Skeletal muscle tissue (tissue), 4 donors: ENCODE measurements around the gene HSPBAP1. TPM values are rescaled to one million over a fixed set of nuclear protein-coding genes. Genes with fewer than 3 reads are reported as not detected.

ENCODE experiments used
- H3K27ac ChIP-seq: one replicate; pipeline ENCODE4 v1.7.0; 2013; ENCODE audit warnings: mild to moderate bottlenecking, low read depth, low read length, inconsistent platforms
- H3K27me3 ChIP-seq, 3 donors: one replicate each; pipeline ENCODE4 v1.7.0; 2013; ENCODE audit warnings: low read length in 3 of 3; ENCODE audit not compliant: control insufficient read depth in 3 of 3, insufficient read depth in 3 of 3
- H3K36me3 ChIP-seq, 3 donors: one replicate each; pipeline ENCODE4 v1.7.0; 2013; ENCODE audit warnings: low read length in 3 of 3; ENCODE audit not compliant: control insufficient read depth in 3 of 3, insufficient read depth in 3 of 3
- H3K4me1 ChIP-seq, 3 donors: one replicate each; pipeline ENCODE4 v1.7.0; 2013; ENCODE audit warnings: low read length in 3 of 3, mild to moderate bottlenecking in 3 of 3; ENCODE audit not compliant: control insufficient read depth in 3 of 3, insufficient read depth in 3 of 3
- H3K4me3 ChIP-seq, 3 donors: one replicate each; pipeline ENCODE4 v1.7.0; 2013; ENCODE audit warnings: low read length in 3 of 3
- H3K9ac ChIP-seq, 3 donors: one replicate each; pipeline ENCODE4 v1.7.0; 2013; ENCODE audit warnings: low read length in 3 of 3, mild to moderate bottlenecking in 3 of 3, moderate library complexity in 2 of 3, low read depth in 1 of 3
- H3K9me3 ChIP-seq, 3 donors: one replicate each; pipeline ENCODE4 v1.7.0; 2013; ENCODE audit warnings: low read length in 3 of 3; ENCODE audit not compliant: control insufficient read depth in 3 of 3
- total RNA-seq: library from RNA; depleted of rRNA; stranded (reverse); fragments of >200 nt; gene quantifications from one replicate; pipeline ENCODE4 v1.2.3, GENCODE V29; 2014
- donor health status: Osteomylitis.

The HSPBAP1 gene
- total RNA-seq, 1 donor from 2014 or later: 8.9 TPM

GRCh38 chr3:122787872-122788271, 5.8 kb downstream of the HSPBAP1 start:
- no peaks in the 10 kb centered on the region for H3K27me3 ChIP-seq
- no peak overlapping the region for H3K27ac ChIP-seq
- H3K4me3 ChIP-seq: no peak overlapping the region
- H3K9ac ChIP-seq: no peak overlapping the region
- H3K4me1 ChIP-seq: peaks cover 14 to 34% (median 22%) of the 10 kb centered on the region in 3 donors
- no peaks in the 10 kb centered on the region for H3K9me3 ChIP-seq
- H3K36me3 ChIP-seq: no peaks in the 10 kb centered on the region

GRCh38 chr3:122786066-122786465, 7.6 kb downstream of the HSPBAP1 start:
- no peak overlapping the region for H3K27ac ChIP-seq
- H3K4me3 ChIP-seq: no peak overlapping the region
- no peak overlapping the region for H3K9ac ChIP-seq
- peaks cover 10 to 22% (median 16%) of the 10 kb centered on the region in 3 donors for H3K4me1 ChIP-seq
- no peaks in the 10 kb centered on the region for H3K27me3 ChIP-seq
- no peaks in the 10 kb centered on the region for H3K36me3 ChIP-seq
- H3K9me3 ChIP-seq: no peaks in the 10 kb centered on the region

DNA sequence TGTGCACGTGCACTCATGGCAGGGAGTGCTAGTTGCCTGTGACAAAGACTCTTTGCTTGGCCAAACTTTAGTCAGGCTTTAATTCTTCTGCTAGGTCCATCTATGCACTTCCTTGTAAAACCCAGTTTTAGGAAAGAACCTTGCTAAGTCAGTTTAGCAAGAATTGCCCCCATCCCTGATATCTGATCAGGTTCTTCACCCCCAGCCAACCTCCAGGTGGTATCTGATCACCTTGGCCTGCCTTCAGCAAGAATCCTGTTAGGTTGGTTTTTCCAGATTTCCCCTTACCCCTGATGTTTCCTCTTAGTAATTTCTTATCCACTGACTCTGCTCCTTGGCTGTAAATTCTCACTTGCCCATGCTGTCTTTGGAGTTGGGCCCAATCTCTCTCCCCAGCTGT, 8.4 kb downstream of the HSPBAP1 start:
- H3K4me1 ChIP-seq: peaks cover 6 to 19% (median 9%) of the 10 kb centered on the region in 3 donors
- H3K9me3 ChIP-seq: no peaks in the 10 kb centered on the region
- H3K36me3 ChIP-seq: no peaks in the 10 kb centered on the region
- H3K9ac ChIP-seq: no peak overlapping the region
- H3K27me3 ChIP-seq: no peaks in the 10 kb centered on the region
- no peak overlapping the region for H3K27ac ChIP-seq
- H3K4me3 ChIP-seq: no peak overlapping the region

DNA sequence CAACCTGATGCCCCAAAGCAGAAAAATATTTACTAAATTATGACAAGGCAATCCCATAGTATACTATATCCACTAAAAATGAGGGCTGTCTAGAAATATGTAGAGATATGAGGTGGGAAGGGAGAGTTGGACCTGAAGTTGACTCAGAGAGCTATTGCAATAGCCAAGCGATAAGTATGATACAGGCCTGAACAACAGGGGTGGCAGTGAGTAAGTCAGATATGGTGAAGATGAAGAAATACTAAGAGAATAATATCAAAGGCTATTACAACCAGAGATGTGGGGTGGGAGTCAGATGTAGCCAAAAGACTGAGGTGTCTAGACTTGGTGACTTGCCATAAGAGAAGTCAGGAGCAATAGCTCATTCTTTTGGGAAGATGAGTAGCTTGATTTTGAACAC, 9.2 kb downstream of the HSPBAP1 start:
- Histone ChIP-seq H3K36me3 (no peaks in the 10 kb centered on the region), H3K9me3 (no peaks in the 10 kb centered on the region), H3K27ac (no peak overlapping the region), H3K4me3 (no peak overlapping the region), H3K9ac (no peak overlapping the region), H3K4me1 (peaks cover 2 to 12% (median 8%) of the 10 kb centered on the region in 3 donors), H3K27me3 (no peaks in the 10 kb centered on the region)

- H3K36me3 ChIP-seq: no peaks in the 10 kb centered on the region
- no peaks in the 10 kb centered on the region for H3K9me3 ChIP-seq
- H3K4me3 ChIP-seq: no peak overlapping the region
- no peaks in the 10 kb centered on the region for H3K27me3 ChIP-seq
- peak overlapping the region; percentile 8 for H3K27ac ChIP-seq
- peaks cover 2 to 6% (median 5%) of the 10 kb centered on the region in 3 donors for H3K4me1 ChIP-seq
- no peak overlapping the region for H3K9ac ChIP-seq
Observed at GRCh38 chr3:122782804-122783203, 10.8 kb downstream of the HSPBAP1 start.

DNA sequence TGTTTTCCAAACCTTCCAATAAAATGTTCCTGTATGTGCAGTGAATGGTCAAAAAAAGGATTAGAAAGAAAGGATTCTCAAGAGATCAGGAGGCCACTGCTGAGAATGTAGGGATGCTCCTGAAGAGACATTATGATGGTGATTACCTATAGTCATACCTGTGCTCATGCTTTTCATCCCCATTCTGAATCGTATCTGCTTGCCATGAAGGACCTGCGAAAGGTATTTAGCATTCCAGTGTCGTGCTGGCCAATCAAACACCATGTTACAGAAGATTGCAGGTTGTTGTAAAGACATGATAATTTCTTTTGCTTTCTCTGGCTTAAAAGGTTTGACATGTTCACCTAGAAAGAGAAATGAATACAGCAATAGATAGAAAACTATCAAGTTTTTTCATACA, 16.1 kb downstream of the HSPBAP1 start:
- Histone ChIP-seq H3K36me3 (peaks cover 3 to 6% (median 4%) of the 10 kb centered on the region in 3 donors), H3K27me3 (no peaks in the 10 kb centered on the region), H3K4me3 (peak overlapping the region in 1 of 3 donors; percentile 4), H3K9ac (peak overlapping the region in 1 of 3 donors; percentile 76), H3K27ac (peak overlapping the region; percentile 83), H3K4me1 (peaks cover 4 to 8% (median 4%) of the 10 kb centered on the region in 3 donors), H3K9me3 (no peaks in the 10 kb centered on the region)

GRCh38 chr3:122776675-122777468, 16.8 kb downstream of the HSPBAP1 start:
- peaks cover 4 to 8% (median 7%) of the 10 kb centered on the region in 3 donors for H3K4me1 ChIP-seq
- H3K36me3 ChIP-seq: peaks cover 3 to 6% (median 4%) of the 10 kb centered on the region in 3 donors
- peak overlapping the region; percentile 83 for H3K27ac ChIP-seq
- no peaks in the 10 kb centered on the region for H3K27me3 ChIP-seq
- H3K9ac ChIP-seq: peak overlapping the region; percentile 46 to 76 (median 47)
- no peaks in the 10 kb centered on the region for H3K9me3 ChIP-seq
- no peak overlapping the region for H3K4me3 ChIP-seq

DNA sequence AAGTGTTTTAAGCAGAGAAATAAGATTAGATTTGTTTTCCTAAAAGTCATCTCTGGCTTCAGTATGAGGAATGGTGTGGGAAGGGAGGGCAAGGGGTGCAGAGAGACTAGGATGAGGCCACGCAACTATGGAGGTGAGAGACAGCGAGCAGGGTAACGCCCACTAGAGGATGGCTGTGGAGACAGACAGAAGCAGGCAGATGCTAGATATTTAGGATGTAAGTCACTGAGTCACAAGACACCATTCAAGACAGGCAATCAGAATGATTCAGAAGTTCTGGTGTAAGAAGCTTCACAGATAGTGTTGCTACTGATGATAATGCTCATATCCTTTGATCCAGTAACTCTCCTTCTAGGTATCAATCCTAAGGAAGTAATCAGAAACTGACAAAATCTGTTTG, 19.1 kb downstream of the HSPBAP1 start:
- Histone ChIP-seq H3K27me3 (no peaks in the 10 kb centered on the region), H3K4me1 (peaks cover 8 to 9% (median 9%) of the 10 kb centered on the region in 3 donors), H3K4me3 (no peak overlapping the region), H3K9me3 (no peaks in the 10 kb centered on the region), H3K9ac (peak overlapping the region in 1 of 3 donors; percentile 3), H3K27ac (peak overlapping the region; percentile 26), H3K36me3 (peaks cover 4 to 9% (median 5%) of the 10 kb centered on the region in 3 donors)

- Histone ChIP-seq H3K9ac (no peak overlapping the region), H3K9me3 (no peaks in the 10 kb centered on the region), H3K27ac (peak overlapping the region; percentile 26), H3K4me1 (peaks cover 8 to 9% (median 9%) of the 10 kb centered on the region in 3 donors), H3K4me3 (no peak overlapping the region), H3K36me3 (peaks cover 4 to 9% (median 7%) of the 10 kb centered on the region in 3 donors), H3K27me3 (no peaks in the 10 kb centered on the region)
Observed at GRCh38 chr3:122773944-122774509, 19.6 kb downstream of the HSPBAP1 start.

- Histone ChIP-seq H3K27ac (no peak overlapping the region), H3K4me1 (peaks cover 17% of the 10 kb centered on the region in 3 donors), H3K4me3 (no peak overlapping the region), H3K36me3 (peaks cover 4 to 9% (median 7%) of the 10 kb centered on the region in 3 donors), H3K27me3 (no peaks in the 10 kb centered on the region), H3K9ac (no peak overlapping the region), H3K9me3 (no peaks in the 10 kb centered on the region)
Observed at GRCh38 chr3:122772827-122773226, 20.8 kb downstream of the HSPBAP1 start.
